OCI-LY7 (cell line): ENCODE data around the gene FBXO31. TPM values are rescaled to one million over a fixed set of nuclear protein-coding genes. Genes with fewer than 3 reads are reported as not detected.

Experiments
- BruUV-seq: library from RNA; stranded (reverse); fragments of 400-500 nt; replicated peaks from 2 replicates; lab custom pipeline; 2021; lab: Mats Ljungman, UMichigan
- CTCF ChIA-PET: fragments of 300-600 bp; sonication (Branson Sonifier 250); formaldehyde crosslinking; loops from one replicate; lab custom pipeline; 2022; ENCODE audit warnings: antibody characterized with exemption; ENCODE audit not compliant: unreplicated experiment; lab: Charles Lee
- POLR2A ChIA-PET: fragments of 300-600 bp; sonication (Branson Sonifier 250); formaldehyde crosslinking; loops from one replicate; lab custom pipeline; 2022; ENCODE audit warnings: antibody characterized with exemption; lab: Charles Lee
- DNase-seq: peaks from one replicate; pipeline ENCODE4 v3.0.0-alpha.2; 2015; ENCODE audit warnings: low spot score
- H2AFZ ChIP-seq: fragments of 200-600 bp; sonication (generic), shearing (Covaris generic); 2 replicates; pipeline ENCODE4 v1.6.1; 2014; ENCODE audit warnings: mild to moderate bottlenecking, antibody characterized with exemption, low read length, moderate library complexity
- H3K27ac ChIP-seq: fragments of 200-600 bp; sonication (generic); 2 replicates; pipeline ENCODE4 v1.5.1; 2014; ENCODE audit warnings: mixed run types, low read depth, mild to moderate bottlenecking, moderate library complexity, low read length, inconsistent platforms; ENCODE audit not compliant: poor library complexity, severe bottlenecking
- H3K36me3 ChIP-seq: fragments of 200-600 bp; sonication (generic); 2 replicates; pipeline ENCODE4 v1.6.1; 2014; ENCODE audit warnings: mild to moderate bottlenecking, antibody characterized with exemption, low read length, moderate library complexity, mixed read lengths; ENCODE audit not compliant: insufficient read depth
- H3K4me1 ChIP-seq: fragments of 200-600 bp; sonication (generic); 2 replicates; pipeline ENCODE4 v1.5.1; 2014; ENCODE audit warnings: mild to moderate bottlenecking, low read length; ENCODE audit not compliant: insufficient read depth, poor library complexity, severe bottlenecking
- H3K4me2 ChIP-seq: fragments of 200-600 bp; sonication (generic); 2 replicates; pipeline ENCODE4 v1.6.1; 2014; ENCODE audit warnings: mild to moderate bottlenecking, low read length
- H3K4me3 ChIP-seq: fragments of 200-600 bp; sonication (generic); 2 replicates; pipeline ENCODE4 v1.5.1; 2014; ENCODE audit warnings: mild to moderate bottlenecking, low read depth, low read length; ENCODE audit not compliant: poor library complexity, severe bottlenecking
- H3K79me2 ChIP-seq: fragments of 200-600 bp; sonication (generic); 2 replicates; pipeline ENCODE4 v1.6.1; 2016; ENCODE audit warnings: low read depth, mild to moderate bottlenecking, low read length, moderate library complexity, mixed read lengths; ENCODE audit not compliant: insufficient read depth
- H3K9me2 ChIP-seq: fragments of 200-600 bp; sonication (generic); 2 replicates; pipeline ENCODE4 v1.6.1; 2016; ENCODE audit warnings: mild to moderate bottlenecking, low read length, mixed read lengths; ENCODE audit not compliant: insufficient read depth
- H3K9me3 ChIP-seq: fragments of 200-600 bp; sonication (generic); 2 replicates; pipeline ENCODE4 v1.6.1; 2014; ENCODE audit warnings: mild to moderate bottlenecking, mixed run types, low read length, mixed read lengths
- H4K20me1 ChIP-seq: fragments of 200-600 bp; sonication (generic); 2 replicates; pipeline ENCODE4 v1.6.1; 2014; ENCODE audit warnings: mild to moderate bottlenecking, antibody characterized with exemption, low read length, moderate library complexity, mixed read lengths; ENCODE audit not compliant: insufficient read depth
- CTCF ChIP-seq: fragments of 200-600 bp; sonication (generic); conservative IDR thresholded peaks from 2 replicates; pipeline ENCODE4 v1.5.1; 2014; ENCODE audit warnings: mild to moderate bottlenecking, antibody characterized with exemption, low read length, moderate library complexity, mixed read lengths
- EZH2phosphoT487 ChIP-seq: fragments of 200-600 bp; sonication (generic); IDR thresholded peaks from 2 replicates; pipeline ENCODE4 v1.6.1; 2018; ENCODE audit warnings: low read depth, borderline replicate concordance, mild to moderate bottlenecking, mixed run types, antibody characterized with exemption, low read length, moderate library complexity, mixed read lengths
- intact Hi-C: fragments of 100-400 bp; cut with micrococcal nuclease; formaldehyde crosslinking; loops from one replicate; pipeline ENCODE4 v1.10.0; 2022; ENCODE audit not compliant: unreplicated experiment
- total RNA-seq, 2 experiments: library from RNA; depleted of rRNA in 1 of 2; stranded (reverse); fragments of >200 nt in 1 of 2; shearing (Covaris generic) in 1 of 2; gene quantifications; 2 replicates each; pipeline ENCODE4 v1.2.3, GENCODE V29; 2014 to 2022

FBXO31 gene
- total RNA-seq, 2 experiments from 2014 or later, result 26.0 to 32.4 TPM

DNA sequence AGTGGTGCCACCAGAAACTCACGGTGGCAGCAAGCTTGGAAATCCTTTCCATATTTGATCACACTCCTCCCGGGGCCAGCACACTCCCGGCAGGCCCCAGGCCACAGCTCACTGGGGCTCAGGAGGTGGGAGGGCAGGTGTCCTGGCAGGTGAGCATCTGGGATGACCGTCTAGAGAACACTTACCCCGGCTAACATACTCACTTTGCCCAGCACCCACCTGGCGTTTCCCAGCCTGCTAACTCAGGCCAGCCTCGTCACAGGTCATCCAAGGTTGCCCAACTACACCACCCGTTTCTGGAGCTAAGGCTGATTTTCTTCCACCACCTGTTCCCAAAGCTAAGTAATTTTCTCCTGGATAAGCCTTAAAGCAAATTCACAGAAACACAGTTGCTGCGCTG, 24.9 kb downstream of the FBXO31 start:
- peaks cover 32% of the 10 kb centered on the region for H3K36me3 ChIP-seq
- H3K4me3 ChIP-seq, result no peak overlapping the region
- no peak overlapping the region for H2AFZ ChIP-seq
- H3K9me2 ChIP-seq, result no peaks in the 10 kb centered on the region
- H3K4me1 ChIP-seq, result no peaks in the 10 kb centered on the region
- no peak for DNase-seq
- CTCF ChIA-PET, result no interaction called here
- intact Hi-C loops, result no loop called here
- TF ChIP-seq CTCF, result no peak
- no peak for TF ChIP-seq EZH2phosphoT487
- no TSS peak for BruUV-seq
- no peak overlapping the region for H3K27ac ChIP-seq
- no peaks in the 10 kb centered on the region for H3K9me3 ChIP-seq
- H4K20me1 ChIP-seq, result no peaks in the 10 kb centered on the region
- H3K79me2 ChIP-seq, result no peaks in the 10 kb centered on the region
- no peak overlapping the region for H3K4me2 ChIP-seq
- POLR2A ChIA-PET, result no interaction called here

DNA sequence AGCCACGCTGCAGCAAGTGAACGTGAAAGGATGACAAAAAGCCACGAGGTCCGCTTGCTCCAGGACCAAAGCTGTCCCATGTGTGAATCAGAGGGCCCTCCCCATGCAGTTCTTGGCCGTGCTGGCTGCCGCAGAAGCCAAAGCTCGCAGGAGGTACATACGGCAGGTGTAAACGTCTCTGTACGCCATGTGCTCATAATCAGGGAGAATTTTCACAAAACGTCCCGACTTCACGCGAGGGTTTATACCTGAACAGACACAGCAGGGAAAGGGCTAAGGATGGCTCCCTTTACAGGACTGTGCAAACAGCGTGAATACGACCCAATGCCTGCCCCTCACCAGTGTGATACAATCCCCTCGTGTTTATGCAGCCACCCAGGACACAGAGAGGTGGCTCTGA, 25.3 kb downstream of the FBXO31 start:
- no peaks in the 10 kb centered on the region for H4K20me1 ChIP-seq
- no peak for DNase-seq
- no peak overlapping the region for H3K4me2 ChIP-seq
- H3K9me3 ChIP-seq, result no peaks in the 10 kb centered on the region
- ChIA-PET CTCF (no interaction called here), POLR2A (no interaction called here)
- H3K4me1 ChIP-seq, result no peaks in the 10 kb centered on the region
- H2AFZ ChIP-seq, result no peak overlapping the region
- H3K9me2 ChIP-seq, result no peaks in the 10 kb centered on the region
- no peak overlapping the region for H3K27ac ChIP-seq
- no peak overlapping the region for H3K4me3 ChIP-seq
- TF ChIP-seq EZH2phosphoT487, result no peak
- no peak for TF ChIP-seq CTCF
- BruUV-seq, result no TSS peak
- H3K36me3 ChIP-seq, result peaks cover 32% of the 10 kb centered on the region
- intact Hi-C loops, result no loop called here
- no peaks in the 10 kb centered on the region for H3K79me2 ChIP-seq

- H3K9me2 ChIP-seq, result no peaks in the 10 kb centered on the region
- TF ChIP-seq CTCF (no peak), EZH2phosphoT487 (no peak)
- no TSS peak for BruUV-seq
- H3K79me2 ChIP-seq, result no peaks in the 10 kb centered on the region
- CTCF ChIA-PET, result no interaction called here
- no peak overlapping the region for H3K4me3 ChIP-seq
- no peaks in the 10 kb centered on the region for H3K4me1 ChIP-seq
- H2AFZ ChIP-seq, result no peak overlapping the region
- no peaks in the 10 kb centered on the region for H4K20me1 ChIP-seq
- POLR2A ChIA-PET, result no interaction called here
- H3K4me2 ChIP-seq, result no peak overlapping the region
- no peaks in the 10 kb centered on the region for H3K9me3 ChIP-seq
- intact Hi-C loops, result no loop called here
- no peak overlapping the region for H3K27ac ChIP-seq
- peaks cover 25% of the 10 kb centered on the region for H3K36me3 ChIP-seq
- DNase-seq, result no peak
Measured at GRCh38 chr16:87356491-87356853, 27.1 kb downstream of the FBXO31 start.
